Bronchial epithelial cell (primary cell): ENCODE results near the gene ZNF366. TPM values are rescaled to one million over a fixed set of nuclear protein-coding genes. Genes with fewer than 3 reads are reported as not detected.

Experiments
- DNase-seq: peaks from one replicate; pipeline ENCODE4 v3.0.0-alpha.2; 2010; ENCODE audit warnings: low read depth
- FAIRE-seq: peaks from 2 replicates; lab custom pipeline; 2011; peaks lifted over from hg19 to GRCh38; lab: Jason Lieb, UNC
- H3K27me3 ChIP-seq: 2 replicates; pipeline ENCODE4 v1.5.1; 2011; ENCODE audit warnings: low read length; ENCODE audit not compliant: control insufficient read depth, insufficient read depth
- H3K36me3 ChIP-seq: 2 replicates; pipeline ENCODE4 v1.5.1; 2011; ENCODE audit warnings: low read length; ENCODE audit not compliant: control insufficient read depth, insufficient read depth
- H3K4me3 ChIP-seq: 2 replicates; pipeline ENCODE4 v1.5.1; 2011; ENCODE audit warnings: mild to moderate bottlenecking, low read depth, low read length, control low read depth
- total RNA-seq: library from RNA; depleted of rRNA; stranded (reverse); fragments of >200 nt; gene quantifications from 2 replicates; pipeline ENCODE4 v1.2.1, GENCODE V29; 2014
- TF ChIP-seq, protein P1 (sequence below): IDR thresholded peaks from 2 replicates; pipeline ENCODE4 v1.5.1; 2011; ENCODE audit warnings: mild to moderate bottlenecking, moderate library complexity, low read length, control low read depth, inconsistent platforms; ENCODE audit not compliant: insufficient read depth, severe bottlenecking

The ZNF366 gene
- total RNA-seq, 1 donor from 2014 or later, result not detected

DNA sequence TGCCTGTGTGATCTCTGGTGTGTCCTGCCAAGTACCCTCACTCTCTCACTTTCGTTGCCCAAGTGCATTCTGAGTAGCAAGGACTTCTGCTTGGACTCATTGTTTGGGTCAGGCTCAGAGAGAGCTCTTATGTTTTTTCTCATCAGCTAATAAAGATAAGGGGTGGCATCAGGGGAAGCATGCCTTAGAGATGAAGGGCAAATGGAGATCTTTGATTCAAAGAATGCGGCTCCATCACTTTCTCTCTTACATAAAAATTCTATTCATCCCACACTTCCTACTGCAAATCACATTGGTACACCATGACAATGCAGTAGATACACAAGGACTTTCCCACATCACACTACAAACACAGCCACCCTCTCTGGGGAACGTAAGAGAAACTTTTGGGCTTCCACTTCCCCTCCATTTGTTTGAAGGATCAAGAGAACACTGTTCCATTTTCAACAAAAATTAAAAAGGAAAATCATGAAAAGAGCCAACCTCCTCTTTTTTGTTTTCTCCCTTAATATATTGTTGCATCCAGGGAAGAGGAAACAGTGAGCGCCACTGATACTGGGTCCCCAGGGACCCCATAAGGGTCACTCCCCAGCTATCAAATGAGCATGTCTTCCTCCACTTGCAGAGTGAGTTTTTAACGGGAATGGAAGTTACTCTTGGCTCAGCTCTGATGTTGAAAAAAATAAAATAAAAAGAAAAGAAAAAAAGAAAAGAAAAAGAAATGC lies 73.0 kb downstream of the ZNF366 start:
- Histone ChIP-seq H3K4me3 (no peak overlapping the region), H3K36me3 (no peaks in the 10 kb centered on the region), H3K27me3 (no peaks in the 10 kb centered on the region)
- TF ChIP-seq, protein P1, sequence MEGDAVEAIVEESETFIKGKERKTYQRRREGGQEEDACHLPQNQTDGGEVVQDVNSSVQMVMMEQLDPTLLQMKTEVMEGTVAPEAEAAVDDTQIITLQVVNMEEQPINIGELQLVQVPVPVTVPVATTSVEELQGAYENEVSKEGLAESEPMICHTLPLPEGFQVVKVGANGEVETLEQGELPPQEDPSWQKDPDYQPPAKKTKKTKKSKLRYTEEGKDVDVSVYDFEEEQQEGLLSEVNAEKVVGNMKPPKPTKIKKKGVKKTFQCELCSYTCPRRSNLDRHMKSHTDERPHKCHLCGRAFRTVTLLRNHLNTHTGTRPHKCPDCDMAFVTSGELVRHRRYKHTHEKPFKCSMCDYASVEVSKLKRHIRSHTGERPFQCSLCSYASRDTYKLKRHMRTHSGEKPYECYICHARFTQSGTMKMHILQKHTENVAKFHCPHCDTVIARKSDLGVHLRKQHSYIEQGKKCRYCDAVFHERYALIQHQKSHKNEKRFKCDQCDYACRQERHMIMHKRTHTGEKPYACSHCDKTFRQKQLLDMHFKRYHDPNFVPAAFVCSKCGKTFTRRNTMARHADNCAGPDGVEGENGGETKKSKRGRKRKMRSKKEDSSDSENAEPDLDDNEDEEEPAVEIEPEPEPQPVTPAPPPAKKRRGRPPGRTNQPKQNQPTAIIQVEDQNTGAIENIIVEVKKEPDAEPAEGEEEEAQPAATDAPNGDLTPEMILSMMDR, result no peak
- FAIRE-seq (no peak), DNase-seq (no peak)

DNA sequence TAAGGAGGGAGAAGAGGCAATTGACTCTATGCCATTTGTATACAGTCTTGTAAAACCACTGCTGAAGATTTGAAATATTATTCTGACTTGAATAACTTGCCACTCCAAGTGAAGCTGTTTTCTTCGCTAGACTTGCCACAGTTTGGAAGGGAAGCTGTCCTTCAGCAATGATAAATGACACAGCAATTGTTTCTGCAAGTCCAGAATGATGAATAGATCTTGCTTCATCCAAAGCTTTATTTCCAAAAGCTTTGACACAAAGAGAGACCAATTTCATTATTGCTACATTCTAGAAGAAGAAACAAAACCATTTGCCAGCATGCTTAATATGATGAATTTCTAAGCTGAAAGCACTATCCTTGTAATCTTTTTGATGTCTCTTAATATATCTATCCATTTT lies 73.7 kb downstream of the ZNF366 start:
- H3K36me3 ChIP-seq, result no peaks in the 10 kb centered on the region
- DNase-seq, result no peak
- H3K27me3 ChIP-seq, result no peaks in the 10 kb centered on the region
- no peak overlapping the region for H3K4me3 ChIP-seq
- FAIRE-seq, result no peak
- TF ChIP-seq, protein P1, result no peak

DNA sequence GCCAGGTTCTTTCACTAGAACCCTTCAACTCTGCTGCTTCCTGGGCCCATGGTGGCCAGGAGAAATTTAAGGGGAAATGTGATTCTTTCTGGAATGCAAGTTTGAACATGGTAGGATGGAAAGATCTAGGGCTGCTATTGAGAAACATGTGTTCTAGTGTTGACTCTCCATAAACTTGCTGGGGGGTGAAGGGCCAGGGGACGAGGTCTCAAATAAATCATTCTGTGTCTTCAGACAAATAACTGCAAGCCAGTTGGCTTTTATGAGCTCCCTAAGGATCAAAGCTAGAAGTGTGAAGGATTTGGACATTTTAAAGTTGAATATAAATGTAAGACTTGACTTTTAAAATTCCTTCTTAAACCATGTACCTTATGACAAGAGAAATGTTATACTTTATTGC lies 78.5 kb downstream of the ZNF366 start:
- H3K36me3 ChIP-seq, result no peaks in the 10 kb centered on the region
- TF ChIP-seq, protein P1, result no peak
- DNase-seq (no peak), FAIRE-seq (no peak)
- no peak overlapping the region for H3K4me3 ChIP-seq
- no peaks in the 10 kb centered on the region for H3K27me3 ChIP-seq

DNA sequence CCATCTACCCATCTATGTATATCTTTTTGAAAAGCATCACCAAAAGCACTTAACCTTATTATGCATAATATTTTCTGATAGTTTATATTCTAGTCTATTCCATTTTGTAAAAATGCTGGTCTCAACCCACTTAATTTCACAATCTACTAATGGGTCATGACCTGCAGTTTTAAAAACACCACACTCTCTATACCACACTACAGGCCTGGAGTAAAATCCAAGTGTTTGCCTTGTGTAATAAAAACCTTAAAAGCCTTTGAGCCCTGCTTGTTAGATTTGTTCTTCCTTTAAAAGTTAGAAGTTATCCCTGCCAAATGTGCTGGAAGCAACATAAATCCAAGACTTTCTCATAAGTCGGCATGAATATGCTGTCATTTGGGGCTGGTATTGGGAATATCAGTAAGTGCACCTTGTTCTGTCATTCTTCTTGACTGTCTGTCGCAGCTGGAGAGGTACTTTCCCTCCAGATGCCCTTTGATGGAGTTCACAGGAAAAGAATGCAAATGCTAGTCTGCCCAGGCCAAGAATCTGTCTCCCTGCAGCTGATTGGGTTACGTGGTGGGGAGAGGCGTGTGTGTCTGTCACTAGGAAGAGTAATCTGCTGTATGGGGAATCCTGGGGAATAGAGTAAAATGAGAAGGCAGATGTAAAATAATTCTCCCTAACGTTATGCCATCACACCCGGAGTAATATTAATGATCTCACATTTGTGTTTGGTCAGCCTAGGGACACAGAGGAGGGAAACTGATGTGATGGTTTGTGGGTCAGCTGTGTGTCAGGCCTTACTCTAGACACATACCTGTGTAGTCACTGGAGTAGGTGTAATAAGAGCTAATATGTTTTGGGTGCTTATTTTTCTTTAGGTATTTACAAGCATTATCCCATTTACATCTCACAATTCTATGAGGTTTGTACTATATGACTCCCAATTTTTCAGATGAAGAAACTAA lies 79.4 kb downstream of the ZNF366 start:
- FAIRE-seq, result peak; percentile 13
- DNase-seq, result peak; percentile 59
- no peaks in the 10 kb centered on the region for H3K27me3 ChIP-seq
- no peak overlapping the region for H3K4me3 ChIP-seq
- TF ChIP-seq, protein P1, result no peak
- no peaks in the 10 kb centered on the region for H3K36me3 ChIP-seq

DNA sequence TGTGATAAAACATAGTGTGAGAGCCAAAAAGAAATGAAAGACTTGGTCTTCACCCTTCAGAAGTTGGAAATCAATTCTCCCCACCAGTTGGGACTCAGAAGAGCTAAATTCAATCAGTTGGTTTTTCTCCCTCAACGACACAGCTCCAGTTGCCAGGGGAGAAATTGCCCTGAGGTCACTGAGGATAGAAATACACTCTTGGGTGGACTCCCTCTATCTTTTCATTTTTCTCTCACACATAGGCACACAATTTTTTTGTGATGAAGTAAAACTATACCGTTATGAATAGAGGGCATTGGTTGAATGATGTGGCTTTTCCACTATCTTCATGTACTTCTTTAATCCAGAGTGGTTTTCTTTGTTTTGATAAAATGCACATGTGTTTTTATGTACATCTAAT lies 80.2 kb downstream of the ZNF366 start:
- FAIRE-seq, result no peak
- TF ChIP-seq, protein P1, result no peak
- H3K4me3 ChIP-seq, result no peak overlapping the region
- H3K27me3 ChIP-seq, result no peaks in the 10 kb centered on the region
- no peak for DNase-seq
- H3K36me3 ChIP-seq, result no peaks in the 10 kb centered on the region
